K562 (cell line): ENCODE measurements around the gene DOCK1. TPM values are rescaled to one million over a fixed set of nuclear protein-coding genes. Genes with fewer than 3 reads are reported as not detected.

ENCODE experiments used
- ATAC-seq: fragments of 200-7000 bp; cut with Tn5 transposase; 3 replicates; pipeline ENCODE4 v1.9.1; 2020; ENCODE audit warnings: moderate library complexity
- BruUV-seq: library from RNA; stranded (reverse); fragments of 400-500 nt; replicated peaks from 2 replicates; lab custom pipeline; 2021; lab: Mats Ljungman, UMichigan
- CTCF ChIA-PET: fragments of 300-600 bp; formaldehyde crosslinking; extraction: SDS; loops from one replicate; lab custom pipeline; 2021; ENCODE audit warnings: low intra/inter-chr PET ratio; lab: Yijun Ruan, JAX
- POLR2A ChIA-PET: fragments of 300-600, 350-650 bp; sonication (Branson Sonifier 250); formaldehyde crosslinking; extraction: SDS; loops from one replicate; lab custom pipeline; 2021; ENCODE audit warnings: antibody characterized with exemption, inconsistent platforms; lab: Yijun Ruan, JAX
- DNase-seq, 4 experiments: peaks; one replicate each; pipeline versions ENCODE4 v3.0.0 to v3.0.0-alpha.2; 2011 to 2018; ENCODE audit warnings: low spot score in 3 of 4, mixed read lengths in 3 of 4; ENCODE audit errors: extremely low read depth in 1 of 4
- FAIRE-seq: peaks from 2 replicates; lab custom pipeline; 2011; peaks lifted over from hg19 to GRCh38; lab: Jason Lieb, UNC
- H2AFZ ChIP-seq: 2 replicates; pipeline ENCODE4 v1.6.0; 2011; ENCODE audit warnings: low read depth, low read length, control low read depth, inconsistent platforms
- H3K27ac ChIP-seq: fragments of 200-600 bp; 3 replicates; pipeline ENCODE4 v1.8.0; 2011; ENCODE audit warnings: low read depth, mild to moderate bottlenecking, control low read depth, inconsistent platforms, low read length, moderate library complexity, mixed read lengths; ENCODE audit errors: extremely low read depth
- H3K27me3 ChIP-seq, 2 experiments: fragments of 300-600 bp in 1 of 2; 2 replicates in 1 of 2; 3 replicates in 1 of 2; pipeline versions ENCODE4 v1.6.0 to v1.8.0; 2011; ENCODE audit warnings: inconsistent platforms in 2 of 2, low read length in 2 of 2, mild to moderate bottlenecking in 1 of 2, mixed read lengths in 1 of 2, moderate library complexity in 1 of 2; ENCODE audit not compliant: control insufficient read depth in 2 of 2, insufficient read depth in 2 of 2
- H3K36me3 ChIP-seq: fragments of 300-600 bp; 3 replicates; pipeline ENCODE4 v1.8.0; 2011; ENCODE audit warnings: mild to moderate bottlenecking, low read length, inconsistent platforms; ENCODE audit not compliant: control insufficient read depth, insufficient read depth
- H3K4me1 ChIP-seq, 2 experiments: fragments of 200-600 bp in 1 of 2; replicated peaks in 1 of 2; 2 replicates in 1 of 2; 3 replicates in 1 of 2; pipeline versions ENCODE4 v1.5.1 to v1.8.0; 2011; ENCODE audit warnings: inconsistent platforms in 2 of 2, low read length in 2 of 2, mild to moderate bottlenecking in 1 of 2, mixed read lengths in 1 of 2, moderate library complexity in 1 of 2; ENCODE audit not compliant: control insufficient read depth in 2 of 2, insufficient read depth in 2 of 2
- H3K4me2 ChIP-seq: 2 replicates; pipeline ENCODE4 v1.6.1; 2011; ENCODE audit warnings: low read length, control low read depth, inconsistent platforms, mixed read lengths; ENCODE audit not compliant: insufficient read depth
- H3K4me3 ChIP-seq: fragments of 200-600 bp; sonication (generic), shearing (Covaris generic); 2 replicates; pipeline ENCODE4 v1.5.1; 2016; ENCODE audit warnings: control low read depth, inconsistent platforms
- H3K79me2 ChIP-seq: fragments of 200-600 bp; 3 replicates; pipeline ENCODE4 v1.8.0; 2011; ENCODE audit warnings: low read length, inconsistent platforms; ENCODE audit not compliant: control insufficient read depth, insufficient read depth
- H3K9ac ChIP-seq, 2 experiments: 2 replicates each; pipeline versions ENCODE4 v1.6.0 to v1.6.1; 2011; ENCODE audit warnings: low read depth in 2 of 2, low read length in 2 of 2, control low read depth in 1 of 2, inconsistent platforms in 1 of 2, mild to moderate bottlenecking in 1 of 2, mixed read lengths in 1 of 2; ENCODE audit not compliant: insufficient read depth in 1 of 2
- H3K9me1 ChIP-seq: one replicate; pipeline ENCODE4 v1.6.0; 2011; ENCODE audit warnings: inconsistent platforms, mild to moderate bottlenecking, low read length, moderate library complexity; ENCODE audit not compliant: control insufficient read depth, insufficient read depth
- H3K9me3 ChIP-seq: replicated peaks from 2 replicates; pipeline ENCODE4 v1.5.1; 2011; ENCODE audit warnings: low read depth, low read length, inconsistent platforms; ENCODE audit not compliant: control insufficient read depth, insufficient read depth
- H4K20me1 ChIP-seq: replicated peaks from 2 replicates; pipeline ENCODE4 v1.6.1; 2011; ENCODE audit warnings: low read length, inconsistent platforms, mixed read lengths; ENCODE audit not compliant: control insufficient read depth, insufficient read depth
- AFF1 ChIP-seq, 2 experiments: fragments of 450-650 bp; IDR thresholded peaks; 2 replicates each; pipeline ENCODE4 v1.6.1; 2018; ENCODE audit warnings: mild to moderate bottlenecking in 2 of 2, low read depth in 1 of 2; ENCODE audit not compliant: partially characterized antibody in 2 of 2
- CBX1 ChIP-seq: sonication (generic); IDR thresholded peaks from 2 replicates; pipeline ENCODE4 v1.6.1; 2016; ENCODE audit warnings: antibody characterized with exemption, low read depth, mild to moderate bottlenecking
- CBX2 ChIP-seq: fragments of 200-600 bp; sonication (generic); IDR thresholded peaks from one replicate; pipeline ENCODE4 v1.6.1; 2012; ENCODE audit warnings: mild to moderate bottlenecking, low read length, inconsistent platforms; ENCODE audit not compliant: insufficient read depth, poor library complexity, severe bottlenecking
- CREBBP ChIP-seq: IDR thresholded peaks from one replicate; pipeline ENCODE4 v1.6.1; 2012; ENCODE audit warnings: low read depth, mild to moderate bottlenecking, control low read depth, inconsistent platforms, low read length
- EHMT2 ChIP-seq: fragments of 450-650 bp; IDR thresholded peaks from 2 replicates; pipeline ENCODE4 v1.6.1; 2018; ENCODE audit warnings: antibody characterized with exemption
- TEAD1 ChIP-seq, 2 experiments: fragments of 450-650 bp in 1 of 2; sonication (generic) in 1 of 2; formaldehyde crosslinking; IDR thresholded peaks; 2 replicates each; pipeline versions ENCODE4 v1.4.0 to v1.8.0; 2020 to 2022; ENCODE audit warnings: mild to moderate bottlenecking in 2 of 2, missing genetic modification reagents in 1 of 2
- THRAP3 ChIP-seq: fragments of 450-650 bp; IDR thresholded peaks from 2 replicates; pipeline ENCODE4 v1.6.1; 2016; ENCODE audit warnings: mild to moderate bottlenecking, inconsistent platforms, borderline replicate concordance
- ZBTB9 ChIP-seq: fragments of 450-650 bp; formaldehyde crosslinking; IDR thresholded peaks from 2 replicates; pipeline ENCODE4 v1.4.0; 2020; ENCODE audit warnings: mild to moderate bottlenecking, moderate library complexity
- ZNF639 ChIP-seq, 2 experiments: fragments of 200-800 bp in 1 of 2; sonication (Bioruptor generic) in 1 of 2; sonication (generic) in 1 of 2; formaldehyde crosslinking in 1 of 2; IDR thresholded peaks in 1 of 2; conservative IDR thresholded peaks in 1 of 2; 2 replicates each; pipeline versions ENCODE4 v1.5.0 to v1.6.1; 2016 to 2020; ENCODE audit warnings: missing compliant biosample characterization in 1 of 2, missing genetic modification characterization in 1 of 2, missing genetic modification reagents in 1 of 2
- ZNF76 ChIP-seq: fragments of 250-450 bp; sonication (Bioruptor Pico); IDR thresholded peaks from 2 replicates; pipeline ENCODE4 v1.4.0; 2020; ENCODE audit warnings: mild to moderate bottlenecking, moderate library complexity, borderline replicate concordance
- ZNF77 ChIP-seq: fragments of 250-450 bp; sonication (Bioruptor Pico); IDR thresholded peaks from 2 replicates; pipeline ENCODE4 v1.5.0; 2020
- ZNF785 ChIP-seq: fragments of 250-450 bp; sonication (Bioruptor Pico); IDR thresholded peaks from 2 replicates; pipeline ENCODE4 v1.4.0; 2020; ENCODE audit warnings: mild to moderate bottlenecking
- whole genome bisulfite sequencing: fragments of 100-300 bp; shearing (Covaris generic); methylation state at CpG from one replicate; pipeline ENCODE4 v1.1.6; 2016; ENCODE audit warnings: low coverage, mixed read lengths; ENCODE audit not compliant: insufficient coverage; ENCODE audit errors: missing lambda C conversion rate; 5-methylcytosine and 5-hydroxymethylcytosine counted together
- in situ Hi-C: fragments of 300-500 bp; cut with MboI; formaldehyde crosslinking; loops from 4 replicates; pipeline ENCODE4 v1.15.0; 2018; ENCODE audit warnings: inconsistent platforms, mixed read lengths
- intact Hi-C: fragments of 100-400 bp; cut with micrococcal nuclease; formaldehyde crosslinking; loops from 2 replicates; pipeline ENCODE4 v1.14.2; 2022
- polyA plus RNA-seq, 8 experiments: library from polyadenylated mRNA; depleted of rRNA in 4 of 8; stranded (reverse) in 5 of 8; unstranded in 3 of 8; fragments of >200 nt; fragmentation: Nextera tagmentation in 2 of 8; fragmentation: Illumina TruSeq in 1 of 8; extraction: Ambion mirVana in 2 of 8; extraction: Trizol in 1 of 8; gene quantifications; 2 replicates each; pipeline versions ENCODE4 v1.2.1 to v1.2.3, GENCODE V29; 2011 to 2014; ENCODE audit warnings: inconsistent platforms in 1 of 8, missing spikeins in 1 of 8
- total RNA-seq, 7 experiments: library from RNA; depleted of rRNA in 6 of 7; stranded (reverse); fragments of >200 nt in 6 of 7; fragmentation: Illumina TruSeq in 2 of 7; extraction: Trizol in 2 of 7; gene quantifications; 2 replicates each; pipeline versions ENCODE4 v1.2.1 to v1.2.3, GENCODE V29; 2011 to 2021; ENCODE audit warnings: low replicate concordance in 1 of 7

The DOCK1 gene
- total and polyA plus RNA-seq, 9 of the 15 experiments (the other 6 are each of a cell fraction or from before 2014, with no cell fraction given) = 0.31 TPM; not detected in 8

GRCh38 chr10:127358337-127358736, 453.1 kb downstream of the DOCK1 start (continued):
- TF ChIP-seq THRAP3 = no peak

GRCh38 chr10:127364034-127364433, 458.8 kb downstream of the DOCK1 start:
- no peaks in the 10 kb centered on the region for H3K79me2 ChIP-seq
- ChIA-PET POLR2A (no interaction called here), CTCF (no interaction called here)
- no peaks in the 10 kb centered on the region for H4K20me1 ChIP-seq
- no TSS peak for BruUV-seq
- FAIRE-seq (no peak), DNase-seq (no peak), ATAC-seq (no peak)
- no peak overlapping the region for H3K4me3 ChIP-seq
- in situ Hi-C loops (no loop called here), intact Hi-C loops (no loop called here)
- no peak overlapping the region for H3K9ac ChIP-seq
- no peak overlapping the region for H2AFZ ChIP-seq
- WGBS = 0% methylated on average over 8 of the region's 11 CpGs
- no peaks in the 10 kb centered on the region for H3K9me1 ChIP-seq
- H3K36me3 ChIP-seq = no peaks in the 10 kb centered on the region
- no peak overlapping the region for H3K27ac ChIP-seq
- H3K4me1 ChIP-seq = no peaks in the 10 kb centered on the region
- no peak overlapping the region for H3K4me2 ChIP-seq
- H3K9me3 ChIP-seq = no peaks in the 10 kb centered on the region
- TF ChIP-seq ZNF785 = no peak
- no peak for TF ChIP-seq CBX2
- no peak for TF ChIP-seq AFF1 (IDR thresholded peaks at IDR 0.05; ENCODE audit: low read depth in 1 of 2, partially characterized antibody in 2 of 2)
- TF ChIP-seq CBX1 = no peak
- no peak for TF ChIP-seq ZBTB9
- TF ChIP-seq EHMT2 = no peak
- no peak for TF ChIP-seq ZNF77
- no peak for TF ChIP-seq CREBBP
- no peak for TF ChIP-seq TEAD1 (CRISPR knock-in tag; IDR thresholded peaks at IDR 0.05)
- TF ChIP-seq ZNF76 (CRISPR knock-in tag) = no peak
- no peak for TF ChIP-seq ZNF639 (CRISPR knock-in tag; conservative IDR thresholded peaks at IDR 0.05 in 1 of 2, IDR thresholded peaks at IDR 0.05 in 1 of 2)
- H3K27me3 ChIP-seq = peaks cover 0 to 4% of the 10 kb centered on the region in 2 experiments; a peak in 2 of 5 replicates
